ELR (cell line): Measurements from ENCODE around the gene COL3A1.
A peak's percentile ranks its signal among the peaks of the same experiment; 100 is the strongest.

Source experiments
- DNase-seq: peaks from one replicate; pipeline ENCODE4 v3.0.0-alpha.2; 2015; ENCODE audit warnings: low read depth

COL3A1 gene

DNA sequence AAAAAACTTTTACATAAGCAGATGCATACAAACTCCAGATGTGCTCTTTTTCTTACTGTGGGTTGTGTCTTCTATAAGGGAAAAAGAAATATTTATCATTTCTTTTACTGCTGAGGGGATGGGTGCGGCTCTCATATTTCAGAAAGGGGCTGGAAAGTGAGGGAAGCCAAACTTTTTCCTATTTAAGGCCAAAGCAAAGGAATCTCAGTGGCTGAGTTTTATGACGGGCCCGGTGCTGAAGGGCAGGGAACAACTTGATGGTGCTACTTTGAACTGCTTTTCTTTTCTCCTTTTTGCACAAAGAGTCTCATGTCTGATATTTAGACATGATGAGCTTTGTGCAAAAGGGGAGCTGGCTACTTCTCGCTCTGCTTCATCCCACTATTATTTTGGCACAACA, at the start of gene COL3A1:
COL3A1 (plus strand) TSS at position 210 of the 400 bp plus-strand sequence; CDS start at position 327, 117 bp downstream.
- peak; percentile 11 for DNase-seq

DNA sequence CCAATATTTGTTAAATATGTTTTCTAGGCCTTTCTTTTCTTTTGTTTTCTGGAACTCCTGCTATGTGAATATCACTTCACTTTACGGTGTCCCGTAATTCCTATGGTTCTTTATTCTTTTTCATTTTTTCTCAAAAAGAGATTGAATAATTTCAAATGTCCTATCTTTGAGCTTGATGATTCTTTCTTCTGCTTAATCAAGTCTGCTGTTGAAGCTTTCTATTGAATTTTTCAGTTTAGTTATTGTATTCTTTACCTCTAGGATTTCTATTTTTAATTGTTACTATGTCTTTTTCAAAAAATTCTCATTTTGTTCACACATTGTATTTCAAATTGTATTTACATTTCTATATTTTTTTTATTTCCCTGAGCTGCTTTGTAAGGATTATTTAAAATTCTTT, 45.5 kb upstream of the COL3A1 start:
- no peak for DNase-seq

DNA sequence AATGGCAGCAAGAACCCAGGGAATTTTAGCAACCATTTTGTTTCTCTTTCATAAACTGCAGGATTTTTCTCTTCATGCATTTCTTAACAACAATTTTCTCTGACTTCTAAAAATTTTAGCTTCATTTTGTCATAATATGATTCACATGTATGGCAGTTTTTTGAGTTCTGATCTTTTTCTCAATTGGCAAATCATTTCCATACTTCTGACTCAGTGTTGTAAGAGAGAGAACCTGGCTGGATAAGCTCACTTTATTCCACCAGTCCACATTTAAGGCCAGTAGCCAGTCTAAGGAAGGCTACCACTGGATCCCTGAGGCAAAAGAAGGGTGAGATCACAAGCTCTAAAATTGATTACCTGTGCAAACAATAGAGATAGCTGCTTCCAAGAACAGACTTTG, 42.8 kb upstream of the COL3A1 start:
- no peak for DNase-seq

DNA sequence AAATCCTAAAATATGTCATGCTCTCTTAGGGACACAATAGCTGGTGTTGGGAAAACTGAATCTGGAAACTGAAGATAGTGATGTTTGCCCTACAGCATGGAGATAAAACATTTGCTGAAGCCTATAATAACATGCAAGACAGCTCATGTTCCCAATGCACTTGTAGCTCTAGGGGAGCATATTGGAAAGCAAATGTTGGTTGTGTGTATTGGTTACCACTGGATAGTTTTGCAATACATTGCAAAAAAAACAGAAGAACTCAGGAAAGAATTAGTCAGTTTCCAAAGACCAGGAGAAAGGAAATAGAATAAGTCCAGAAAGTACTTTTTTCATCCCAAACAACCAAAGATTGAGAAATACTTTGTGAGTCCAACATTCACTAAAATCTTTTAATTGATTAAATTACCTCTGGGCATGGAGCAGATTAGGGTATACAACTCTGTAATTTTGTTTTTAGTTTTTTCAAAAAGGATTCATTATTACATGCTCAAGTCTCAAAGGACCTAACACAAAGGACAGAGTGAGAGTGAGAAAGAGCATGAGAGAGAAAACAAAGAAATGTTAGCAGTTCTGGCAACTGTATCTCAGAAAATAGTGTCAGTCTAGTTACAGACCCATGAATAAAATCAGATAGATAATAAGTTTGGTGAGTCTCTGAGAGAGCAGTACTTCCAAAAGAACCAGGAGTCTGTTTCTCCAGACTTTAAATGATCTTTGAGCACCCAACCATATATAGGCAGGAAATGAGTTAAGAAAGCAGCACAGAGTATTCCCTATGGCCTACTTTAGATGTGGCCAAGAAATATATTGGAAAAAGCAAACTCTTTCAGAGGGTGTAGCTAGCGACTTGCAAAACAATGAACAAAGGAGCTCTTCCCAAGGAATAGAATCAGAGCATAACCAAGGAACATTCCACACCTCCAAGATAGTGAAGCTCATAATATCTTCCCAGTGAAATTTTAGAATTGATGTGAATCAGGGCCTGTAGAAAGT, 36.6 kb upstream of the COL3A1 start:
- no peak for DNase-seq

DNA sequence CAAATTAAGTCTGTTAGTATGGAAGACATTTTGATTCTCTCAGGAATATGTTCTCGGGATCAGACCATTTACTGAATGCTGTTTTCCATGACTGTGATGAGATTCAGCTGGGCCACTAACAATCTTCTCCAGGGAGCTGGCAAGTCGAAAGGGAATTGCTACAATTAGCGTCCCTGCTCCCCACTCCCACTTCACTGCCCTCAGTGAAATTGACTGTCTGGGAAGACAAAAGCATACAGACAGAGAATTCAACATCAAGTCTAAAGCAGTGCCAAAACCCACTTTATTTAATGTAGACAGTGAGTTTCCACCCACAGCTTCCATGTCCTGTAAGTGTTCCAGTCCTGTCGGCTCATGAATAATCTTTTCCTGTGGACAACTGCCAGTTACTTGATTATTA, 34.0 kb upstream of the COL3A1 start:
- DNase-seq: no peak

DNA sequence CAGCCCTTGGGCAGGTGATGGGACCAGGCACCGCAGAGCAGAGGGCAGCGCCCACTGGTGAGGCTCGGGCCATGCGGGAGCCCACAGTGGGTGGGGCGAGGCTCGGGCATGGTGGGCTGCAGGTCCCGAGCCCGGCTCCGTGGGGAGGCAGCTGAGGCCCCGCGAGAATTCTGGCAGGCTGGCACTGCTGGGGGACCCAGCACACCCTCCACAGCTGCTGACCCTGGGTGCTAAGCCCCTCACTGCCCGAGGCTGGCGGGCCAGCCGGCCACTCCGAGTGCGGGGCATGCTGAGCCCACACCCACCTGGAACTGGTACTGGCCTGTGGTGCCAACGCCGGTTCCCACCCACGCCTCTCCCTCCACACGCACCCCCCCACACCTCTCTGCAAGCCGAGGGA, 29.7 kb upstream of the COL3A1 start:
- DNase-seq: no peak

DNA sequence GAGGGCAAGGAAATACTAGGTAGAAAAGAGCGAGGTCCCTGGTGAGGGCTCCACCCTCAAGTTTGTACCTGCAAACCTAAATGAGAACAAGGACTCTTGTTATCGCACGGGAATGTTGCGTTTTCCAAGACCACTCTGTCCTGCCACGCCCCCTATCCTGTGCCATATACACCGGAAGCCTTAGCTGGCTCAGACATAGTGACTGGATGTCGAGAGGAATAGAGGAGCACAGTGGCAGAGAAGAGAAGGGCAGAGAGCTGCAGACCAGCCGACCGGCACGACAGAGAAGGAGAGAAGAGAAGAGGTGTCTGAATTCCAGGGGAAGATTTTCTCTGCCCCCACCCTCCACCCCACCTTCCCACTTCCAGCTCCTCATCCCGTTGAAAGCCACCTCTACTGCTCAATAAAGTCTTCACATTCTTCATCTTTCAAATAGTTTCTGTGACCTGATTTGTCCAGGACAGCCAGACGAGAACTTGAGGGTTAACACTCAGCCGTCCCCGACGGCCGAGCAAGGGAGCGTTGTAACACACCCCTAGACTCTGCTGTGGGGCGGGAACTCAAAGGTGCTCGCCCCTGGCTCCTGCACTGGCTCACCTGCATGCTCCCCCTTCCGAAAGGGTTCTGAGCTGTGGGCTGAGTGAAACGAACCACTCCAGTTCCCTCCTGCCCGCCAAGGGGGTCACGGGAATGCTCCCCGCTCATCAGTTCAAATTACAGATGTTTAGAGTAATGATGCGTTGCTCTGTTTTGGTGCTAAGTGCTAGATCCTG, 24.9 kb upstream of the COL3A1 start:
- no peak for DNase-seq

DNA sequence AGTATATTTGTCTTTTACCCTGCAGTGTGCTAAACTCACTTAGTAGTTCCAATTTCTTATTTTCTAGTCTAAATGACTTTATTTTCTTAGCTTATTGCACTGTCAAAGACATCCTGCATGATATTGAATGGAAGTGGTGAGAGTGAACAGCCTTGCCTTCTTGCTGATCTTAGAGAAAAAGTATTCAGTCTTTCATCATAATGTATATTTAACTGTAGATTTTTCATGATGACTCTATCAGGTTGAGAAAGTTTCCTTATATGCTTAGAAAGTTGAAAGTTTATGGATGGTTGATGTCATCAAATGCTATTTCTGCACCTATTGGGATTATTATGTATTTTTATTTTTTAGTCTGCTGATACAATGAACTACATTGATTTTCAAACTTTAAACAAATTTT, 21.3 kb upstream of the COL3A1 start:
- DNase-seq: peak; percentile 15

DNA sequence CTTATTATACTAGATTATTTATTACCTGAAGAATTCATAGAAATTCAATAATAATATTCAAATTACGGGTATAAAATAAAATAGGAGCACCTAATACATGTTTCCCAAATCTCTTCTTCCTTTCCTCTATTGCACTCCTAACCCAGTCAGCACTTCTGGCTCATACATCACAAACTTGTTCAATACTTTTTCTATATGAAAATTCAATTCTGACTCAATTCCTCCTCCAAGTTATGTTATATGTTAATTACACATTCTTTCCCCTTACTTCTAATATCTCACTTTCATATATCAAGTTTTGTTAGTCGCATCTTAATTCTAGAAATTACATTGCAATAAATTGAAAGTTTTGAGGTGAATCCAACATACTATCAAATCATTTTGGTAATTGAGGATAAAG, 17.9 kb upstream of the COL3A1 start:
- DNase-seq: no peak

DNA sequence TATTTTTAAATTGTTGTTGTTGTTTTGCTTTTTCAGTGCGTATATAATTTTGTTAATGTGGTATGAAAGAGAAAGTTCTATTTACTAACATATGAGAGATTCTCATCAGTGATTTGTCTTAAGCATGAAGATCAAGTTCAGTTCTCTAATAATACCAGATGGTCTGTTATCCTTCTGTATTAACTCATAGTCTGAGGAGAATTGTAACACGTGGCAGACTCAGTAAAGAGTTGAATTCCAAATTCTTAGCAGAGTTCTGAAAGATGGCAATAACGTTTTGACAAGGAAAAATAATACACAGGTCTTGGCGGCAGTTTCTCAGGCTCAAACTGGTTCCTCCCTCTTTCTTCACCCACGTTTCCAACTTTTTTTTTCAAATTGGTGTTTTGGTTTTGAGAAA, 17.2 kb upstream of the COL3A1 start:
- DNase-seq: no peak

DNA sequence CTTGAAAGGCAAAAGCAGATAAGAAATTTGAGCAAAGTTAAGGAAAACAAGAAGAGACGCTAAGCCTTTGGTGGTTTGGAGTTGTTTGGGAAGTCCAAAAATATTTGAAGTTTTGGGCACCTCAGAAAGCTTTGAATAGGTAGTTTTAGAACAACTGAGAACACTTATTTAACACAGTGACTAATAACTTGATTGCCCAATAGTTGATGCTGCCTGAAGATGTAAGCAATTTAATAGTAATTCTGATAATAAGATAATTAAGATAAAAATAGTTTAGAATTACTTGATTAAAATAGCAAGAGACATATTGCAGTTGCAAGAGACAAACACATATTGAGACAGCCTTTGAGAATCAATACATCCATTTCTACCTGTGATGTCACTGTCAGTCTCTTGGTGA, 16.5 kb upstream of the COL3A1 start:
- DNase-seq: no peak

DNA sequence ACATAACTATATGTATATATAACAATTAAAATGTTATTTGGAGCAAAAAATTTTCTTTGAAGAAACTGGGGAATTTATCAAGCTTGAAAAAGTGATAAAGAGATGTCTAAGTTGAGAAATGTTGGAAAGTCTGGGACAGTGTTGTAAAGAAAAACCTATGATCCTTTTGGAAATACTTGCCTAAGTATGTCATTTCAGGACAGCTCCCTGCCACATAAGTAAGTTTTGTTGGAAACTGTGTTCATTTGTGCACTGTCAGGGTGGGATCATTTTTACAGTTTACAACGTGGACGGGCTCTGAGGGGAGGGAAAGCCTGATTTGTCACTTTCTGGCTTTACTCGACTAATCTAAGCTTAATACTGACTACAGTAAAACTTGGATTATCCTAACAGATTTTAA, 10.4 kb upstream of the COL3A1 start:
- DNase-seq: no peak

DNA sequence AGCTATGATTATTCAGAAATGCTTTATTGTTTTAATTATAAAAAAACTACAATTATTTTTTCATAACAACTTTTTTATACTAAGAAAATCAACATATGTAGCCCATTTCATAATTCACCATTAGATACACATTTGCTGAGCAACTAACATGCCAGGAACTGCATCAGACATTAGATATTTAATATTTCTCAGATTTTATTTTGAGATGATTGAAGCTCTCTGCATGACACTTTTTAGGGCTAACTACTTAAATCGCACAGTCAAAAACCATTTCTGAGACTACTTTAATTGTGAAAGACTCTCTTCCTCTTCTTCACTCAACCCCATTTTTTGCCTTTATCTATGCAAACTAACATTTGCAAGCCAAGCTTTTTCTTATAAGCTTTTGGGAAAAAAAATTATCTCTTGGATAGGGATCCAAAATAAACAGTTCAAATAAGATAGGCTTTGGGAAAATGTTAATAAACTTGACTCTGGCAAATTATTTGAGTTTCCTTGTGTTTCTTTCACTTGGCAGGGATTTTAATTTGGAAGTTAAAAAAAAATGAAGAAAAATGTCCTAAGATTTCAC, 9.1 kb upstream of the COL3A1 start:
- DNase-seq: no peak

DNA sequence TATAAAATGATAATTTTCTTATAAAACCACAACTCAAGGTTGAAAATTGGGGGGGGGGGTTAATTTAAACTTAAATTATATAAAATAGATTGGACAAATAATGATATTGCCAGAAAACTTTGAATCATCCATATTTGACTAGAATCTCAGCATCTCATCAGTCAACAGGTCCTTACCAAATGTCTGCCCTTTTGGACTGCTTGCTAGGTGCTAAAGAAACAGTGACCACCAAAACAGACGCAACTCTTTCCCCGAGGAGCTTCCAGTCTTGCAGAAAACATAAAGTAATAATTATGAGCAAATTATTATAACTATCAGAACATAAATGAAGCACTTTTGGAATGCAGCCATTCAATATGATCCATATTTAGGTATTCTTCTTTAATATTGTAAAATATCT, 8.6 kb upstream of the COL3A1 start:
- no peak for DNase-seq

DNA sequence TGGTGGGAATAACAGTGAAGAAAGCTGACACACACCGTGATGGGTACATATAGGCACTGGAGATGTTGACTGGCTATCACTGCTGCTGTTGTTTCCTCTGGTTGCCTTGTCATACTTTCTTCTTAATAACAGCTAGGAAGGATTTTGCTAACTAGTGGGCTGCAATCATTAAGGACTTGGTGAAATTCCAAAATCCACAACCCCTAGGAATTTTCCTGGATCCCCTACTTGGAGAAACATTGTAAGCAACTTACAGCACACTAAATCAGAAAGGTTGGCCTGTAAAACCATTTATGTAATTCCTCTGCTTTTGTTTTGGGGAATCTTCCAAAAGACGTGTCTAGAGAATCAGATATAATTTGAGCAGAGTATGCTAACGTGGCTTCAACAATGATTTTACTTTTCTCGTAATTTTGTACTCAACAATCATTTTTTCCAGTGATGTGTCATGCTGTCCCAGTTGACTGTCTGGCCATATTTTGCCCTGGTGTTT, 8.0 kb upstream of the COL3A1 start:
- no peak for DNase-seq

DNA sequence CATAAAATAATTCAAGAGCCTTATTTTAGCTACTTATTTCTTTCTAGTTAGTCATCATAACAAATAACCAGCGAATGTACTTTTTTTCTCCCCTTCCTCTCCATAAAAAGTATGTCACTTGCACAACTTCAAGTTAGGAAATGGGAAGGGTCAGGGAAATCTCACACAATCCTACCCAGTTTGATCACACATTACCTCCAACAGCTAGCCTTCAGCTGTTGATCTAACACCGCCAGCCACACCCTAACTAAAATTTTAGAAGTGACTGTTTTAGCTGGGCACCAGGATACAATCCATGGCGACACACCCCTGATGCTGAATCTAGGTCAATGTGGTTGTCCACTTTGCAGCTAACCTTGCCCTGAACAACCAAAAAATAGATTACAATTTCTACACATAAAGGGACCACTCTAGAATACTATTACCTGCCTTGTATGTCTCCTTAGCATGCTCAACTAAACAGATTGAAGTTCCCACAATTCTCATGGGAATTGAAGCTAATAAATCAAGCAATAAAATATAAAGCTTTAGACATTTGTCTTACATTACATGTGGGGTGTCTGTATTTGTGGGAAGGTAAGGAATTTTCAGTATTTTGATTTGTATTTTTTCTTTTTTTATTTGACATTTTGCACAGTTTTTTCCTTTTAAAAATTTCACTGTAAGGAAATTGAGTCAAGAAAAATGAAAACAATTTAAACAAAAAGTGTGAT, 7.3 kb upstream of the COL3A1 start:
- DNase-seq: no peak

DNA sequence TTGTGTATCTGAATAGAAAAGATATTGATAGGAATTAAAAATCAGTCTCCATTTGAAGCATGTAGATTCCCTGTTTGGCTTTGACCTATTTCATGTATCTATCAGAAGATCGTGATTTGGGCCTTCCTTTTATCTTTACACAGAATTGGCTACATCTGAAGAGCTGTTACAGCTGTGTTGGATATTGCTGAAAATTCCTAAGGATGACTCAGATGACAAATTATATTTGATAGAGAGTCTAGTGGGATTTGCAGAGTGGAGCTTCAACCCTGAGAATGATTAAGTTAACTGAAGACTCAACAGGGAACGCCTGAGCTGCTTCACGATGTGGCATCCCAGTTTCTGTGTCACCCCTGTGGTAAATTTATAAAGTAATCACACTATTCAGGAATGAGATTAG, 4.9 kb upstream of the COL3A1 start:
- peak; percentile 53 for DNase-seq

DNA sequence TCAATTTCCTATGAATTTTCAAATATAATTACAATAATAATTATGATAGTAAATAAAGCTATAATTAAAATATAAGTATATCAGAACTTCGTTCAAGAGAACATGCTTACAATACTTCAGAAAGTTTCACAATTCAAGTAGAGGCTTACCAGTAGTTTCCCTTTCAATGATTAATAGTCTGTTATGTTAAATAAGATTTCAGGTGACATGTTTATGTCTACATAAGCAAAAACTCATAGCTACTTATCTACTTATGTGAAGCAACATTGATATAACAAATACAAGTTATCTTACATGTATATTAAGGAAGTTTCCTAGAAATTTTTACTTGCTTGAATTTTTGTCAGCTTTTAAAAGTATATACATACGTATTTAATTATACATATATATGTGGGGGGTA, 4.5 kb upstream of the COL3A1 start:
- DNase-seq: no peak

DNA sequence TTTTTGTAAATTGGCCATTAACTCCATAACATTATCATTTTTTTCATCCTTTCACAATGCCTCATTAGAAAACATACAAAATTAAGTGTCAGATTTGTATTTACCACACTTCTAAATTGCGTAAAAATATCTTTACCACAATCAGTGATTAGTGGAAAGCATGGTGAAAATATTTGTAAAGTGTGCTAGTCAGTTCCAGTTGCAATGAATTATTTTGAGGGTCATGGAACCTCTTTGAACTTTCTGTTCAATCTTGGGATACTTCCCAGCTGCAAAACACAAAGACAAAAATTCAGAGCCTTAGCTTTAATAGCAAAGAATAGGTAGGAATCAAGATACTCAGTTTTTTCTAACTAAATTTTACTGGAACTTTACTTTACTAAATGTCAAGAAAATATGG, 4.0 kb upstream of the COL3A1 start:
- no peak for DNase-seq

DNA sequence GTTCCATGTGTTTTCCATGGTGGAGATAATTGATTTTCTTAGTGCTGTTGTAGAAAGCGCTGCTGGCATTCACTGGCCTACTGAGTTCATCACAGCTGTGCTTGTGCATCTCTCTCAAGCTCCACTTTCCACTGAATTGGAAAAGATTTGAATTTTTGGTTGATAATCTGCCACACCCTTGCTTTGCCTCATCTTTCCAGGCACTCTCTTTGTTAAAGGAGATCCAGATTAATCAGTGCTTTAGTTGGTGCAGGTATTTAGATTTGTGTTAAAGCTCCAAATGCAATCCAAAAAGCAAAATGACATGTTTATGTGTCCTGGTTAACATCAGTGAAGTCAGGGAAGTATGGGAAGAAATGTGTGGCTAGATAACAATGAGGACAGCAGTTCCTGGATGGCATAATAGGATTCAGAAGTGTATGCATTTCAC, 2.7 kb upstream of the COL3A1 start:
- DNase-seq: no peak

DNA sequence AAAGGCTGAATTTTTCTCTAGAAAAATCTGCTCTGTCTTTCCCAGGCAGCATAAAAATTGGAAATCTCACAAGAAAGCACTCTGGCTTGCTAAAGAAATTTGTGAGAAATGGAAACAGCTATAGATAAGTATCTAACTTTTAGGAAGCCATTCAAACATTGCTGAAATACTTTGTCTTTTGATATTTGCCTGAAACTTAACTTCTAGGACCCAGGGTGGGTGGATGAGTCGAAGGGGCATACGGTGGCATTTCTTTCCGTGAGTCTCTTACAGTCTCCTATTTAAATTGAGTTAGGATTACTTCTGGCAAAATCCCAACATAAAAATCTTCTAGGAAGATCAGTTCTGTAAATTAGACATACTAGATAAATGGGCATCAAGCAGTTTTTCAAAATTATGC, 532 bp upstream of the COL3A1 start:
- DNase-seq: no peak

DNA sequence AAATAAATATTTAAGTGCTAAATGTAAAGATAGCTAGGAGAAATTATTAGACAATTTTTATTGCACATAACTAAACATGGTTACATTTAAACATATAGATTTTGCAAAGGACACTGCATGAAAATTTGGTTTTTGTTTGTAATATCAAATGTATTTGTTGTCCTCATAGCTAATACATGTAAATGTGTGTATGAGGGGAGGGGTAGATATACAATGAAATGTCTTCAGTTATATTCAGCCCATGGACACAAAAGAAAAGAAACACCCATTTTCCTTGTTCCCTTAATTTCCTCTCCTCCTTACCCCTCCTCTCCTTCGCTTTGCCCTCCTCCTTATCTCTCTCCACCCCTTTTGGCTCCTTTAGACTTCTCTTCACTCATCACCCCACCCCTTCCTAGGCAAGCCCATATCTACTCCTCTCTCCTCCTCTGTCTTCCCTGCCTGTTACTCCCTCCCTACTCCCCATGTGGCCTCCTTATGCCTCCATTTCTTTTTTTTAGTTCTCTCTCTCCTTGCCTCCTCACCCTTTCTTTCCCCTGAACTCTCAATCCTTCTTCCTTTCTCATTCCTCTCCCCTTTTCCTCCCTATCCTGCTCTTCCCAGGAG, 1.4 kb downstream of the COL3A1 start:
- DNase-seq: peak; percentile 32
